ENCODE data around the gene AGER. TPM values are rescaled to one million over a fixed set of nuclear protein-coding genes. Genes with fewer than 3 reads are reported as not detected.

Gene AGER
- polyA plus RNA-seq, 1 of the 3 experiments (the other 2 are of a cell fraction) = 3.5 TPM

- no peak for DNase-seq
- Histone ChIP-seq H3F3A (replicated peaks; ENCODE audit: insufficient read depth) (no peaks in the 10 kb centered on the region), H3K36me3 (replicated peaks in 1 of 2; ENCODE audit: control insufficient read depth in 1 of 2, insufficient read depth in 2 of 2, low read length in 1 of 2) (no peaks in the 10 kb centered on the region), H3K4me1 (ENCODE audit: control insufficient read depth in 1 of 2, insufficient read depth in 2 of 2, low read depth in 1 of 2, low read length in 1 of 2) (no peaks in the 10 kb centered on the region), H3K4me3 (ENCODE audit: low read depth in 2 of 2, low read length in 1 of 2) (no peak within 1 kb of the TSS), H3K9me3 (no peaks in the 10 kb centered on the region), H3K79me2 (ENCODE audit: insufficient read depth) (no peaks in the 10 kb centered on the region), H3K27ac (ENCODE audit: low read depth in 2 of 2, low read length in 1 of 2) (no peak within 1 kb of the TSS), H3K4me2 (no peak within 1 kb of the TSS), H3K9ac (no peak within 1 kb of the TSS), H4K20me1 (ENCODE audit: insufficient read depth) (no peaks in the 10 kb centered on the region), H2AFZ (ENCODE audit: low read depth) (no peak within 1 kb of the TSS; the same call in 1 of the 2 replicates), H3K27me3 (ENCODE audit: insufficient read depth) (peaks cover 60% of the 10 kb centered on the region), H3K9me2 (no peaks in the 10 kb centered on the region)
- TF ChIP-seq POLR2AphosphoS5 (IDR thresholded peaks at IDR 0.05; ENCODE audit: low read depth, low read length) (no peak), CHD2 (IDR thresholded peaks at IDR 0.05; ENCODE audit: low read length, partially characterized antibody) (no peak), USF1 (IDR thresholded peaks at IDR 0.05; ENCODE audit: borderline replicate concordance, low read depth) (no peak), EZH2phosphoT487 (IDR thresholded peaks at IDR 0.05; ENCODE audit: borderline replicate concordance, low read depth) (no peak), FOXJ3 (CRISPR knock-in tag; IDR thresholded peaks at IDR 0.05) (no peak), JUND (IDR thresholded peaks at IDR 0.05) (no peak)
- TF ChIP-seq, protein P1, sequence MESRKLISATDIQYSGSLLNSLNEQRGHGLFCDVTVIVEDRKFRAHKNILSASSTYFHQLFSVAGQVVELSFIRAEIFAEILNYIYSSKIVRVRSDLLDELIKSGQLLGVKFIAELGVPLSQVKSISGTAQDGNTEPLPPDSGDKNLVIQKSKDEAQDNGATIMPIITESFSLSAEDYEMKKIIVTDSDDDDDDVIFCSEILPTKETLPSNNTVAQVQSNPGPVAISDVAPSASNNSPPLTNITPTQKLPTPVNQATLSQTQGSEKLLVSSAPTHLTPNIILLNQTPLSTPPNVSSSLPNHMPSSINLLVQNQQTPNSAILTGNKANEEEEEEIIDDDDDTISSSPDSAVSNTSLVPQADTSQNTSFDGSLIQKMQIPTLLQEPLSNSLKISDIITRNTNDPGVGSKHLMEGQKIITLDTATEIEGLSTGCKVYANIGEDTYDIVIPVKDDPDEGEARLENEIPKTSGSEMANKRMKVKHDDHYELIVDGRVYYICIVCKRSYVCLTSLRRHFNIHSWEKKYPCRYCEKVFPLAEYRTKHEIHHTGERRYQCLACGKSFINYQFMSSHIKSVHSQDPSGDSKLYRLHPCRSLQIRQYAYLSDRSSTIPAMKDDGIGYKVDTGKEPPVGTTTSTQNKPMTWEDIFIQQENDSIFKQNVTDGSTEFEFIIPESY (IDR thresholded peaks at IDR 0.05; ENCODE audit: borderline replicate concordance, low read depth) = no peak
- ChIA-PET CTCF (interaction anchor here (0.7 kb wide), 1 partner anchor 23 kb away, joined by 3 read pairs; no protein-coding TSS in a partner anchor), POLR2A (no interaction called here)
- 13% methylated on average over 19 of the region's 20 CpGs for WGBS (ENCODE audit: low lambda C conversion rate)
These were observed 39.5 kb upstream of the AGER start, which contains the start of gene NOTCH4 for GRCh38 chr6:32223258-32224235. Gene NOTCH4, minus strand, starts transcription at chr6:32224067. Its CDS starts 139 bp downstream, at chr6:32223928.

DNA sequence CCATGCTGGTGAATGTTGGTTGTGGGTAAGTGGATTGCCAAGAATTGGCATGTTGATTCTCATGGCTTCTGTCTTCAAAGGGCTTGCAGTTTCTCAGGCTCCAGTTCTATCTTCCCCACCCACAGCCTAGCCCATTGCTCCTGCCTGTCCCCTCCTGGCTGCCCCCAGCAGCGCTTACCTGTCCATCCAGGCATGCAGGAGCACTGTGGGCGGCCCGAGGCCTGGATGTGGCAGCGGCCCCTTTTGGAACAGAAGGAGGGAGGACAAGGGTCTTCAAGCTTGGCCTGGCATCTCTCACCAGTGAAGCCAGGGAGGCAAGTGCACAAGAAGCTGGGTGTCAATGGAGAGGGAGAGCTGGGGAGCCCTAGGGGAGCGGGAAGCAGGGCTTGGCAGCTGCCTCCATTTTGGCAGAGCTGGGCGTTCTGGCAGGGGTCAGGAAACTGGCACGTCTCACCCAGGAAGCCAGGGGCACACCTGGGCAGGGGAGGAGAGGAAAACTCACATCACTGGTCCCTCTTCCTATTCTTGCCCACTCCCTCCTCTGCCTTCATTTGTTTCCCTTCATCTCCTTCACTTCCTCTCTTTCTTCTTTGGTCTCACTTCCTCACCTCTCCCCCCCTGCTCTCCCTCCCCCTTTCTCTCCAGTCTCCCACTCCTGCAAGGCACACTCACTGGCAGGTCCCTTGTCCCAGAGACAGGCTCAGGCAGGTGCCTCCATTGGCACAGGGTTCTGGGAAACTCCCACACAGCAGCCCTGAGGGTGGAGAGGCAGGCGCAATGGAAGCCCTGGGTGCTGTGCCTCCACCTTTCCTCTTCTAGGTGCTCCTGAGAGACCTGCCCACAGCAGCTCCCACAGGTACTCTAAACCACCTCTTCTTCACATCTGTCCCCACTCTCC lies 38.5 kb upstream of the AGER start:
- Histone ChIP-seq H3K9me2 (no peaks in the 10 kb centered on the region), H3K9ac (no peak overlapping the region), H3K4me3 (ENCODE audit: low read depth in 2 of 2, low read length in 1 of 2) (no peak overlapping the region), H2AFZ (ENCODE audit: low read depth) (no peak overlapping the region), H3K27me3 (ENCODE audit: insufficient read depth) (peaks cover 69% of the 10 kb centered on the region), H3K79me2 (ENCODE audit: insufficient read depth) (no peaks in the 10 kb centered on the region), H3F3A (replicated peaks; ENCODE audit: insufficient read depth) (no peaks in the 10 kb centered on the region), H3K4me1 (ENCODE audit: control insufficient read depth in 1 of 2, insufficient read depth in 2 of 2, low read depth in 1 of 2, low read length in 1 of 2) (no peaks in the 10 kb centered on the region), H3K27ac (ENCODE audit: low read depth in 2 of 2, low read length in 1 of 2) (no peak overlapping the region), H3K9me3 (no peaks in the 10 kb centered on the region), H3K4me2 (no peak overlapping the region), H4K20me1 (ENCODE audit: insufficient read depth) (no peaks in the 10 kb centered on the region), H3K36me3 (replicated peaks in 1 of 2; ENCODE audit: control insufficient read depth in 1 of 2, insufficient read depth in 2 of 2, low read length in 1 of 2) (no peaks in the 10 kb centered on the region)
- POLR2A ChIA-PET = no interaction called here
- no peak for DNase-seq
- CTCF ChIA-PET = no interaction called here
- 28% methylated on average over 4 of the region's 8 CpGs for WGBS (ENCODE audit: low lambda C conversion rate)
- no peak for TF ChIP-seq FOXM1 (IDR thresholded peaks at IDR 0.05; ENCODE audit: low read depth)
- no peak for TF ChIP-seq USF1 (IDR thresholded peaks at IDR 0.05; ENCODE audit: borderline replicate concordance, low read depth)
- TF ChIP-seq MEF2A (IDR thresholded peaks at IDR 0.05; ENCODE audit: borderline replicate concordance, low read depth) = no peak
- TF ChIP-seq, protein P2, sequence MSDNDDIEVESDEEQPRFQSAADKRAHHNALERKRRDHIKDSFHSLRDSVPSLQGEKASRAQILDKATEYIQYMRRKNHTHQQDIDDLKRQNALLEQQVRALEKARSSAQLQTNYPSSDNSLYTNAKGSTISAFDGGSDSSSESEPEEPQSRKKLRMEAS (IDR thresholded peaks at IDR 0.05; ENCODE audit: low read depth) = no peak
- TF ChIP-seq GABPA (IDR thresholded peaks at IDR 0.05; ENCODE audit: low read depth) = no peak
- no peak for TF ChIP-seq EZH2phosphoT487 (IDR thresholded peaks at IDR 0.05; ENCODE audit: borderline replicate concordance, low read depth)
- no peak for TF ChIP-seq MXI1 (IDR thresholded peaks at IDR 0.05; ENCODE audit: low read depth, low read length)
- no peak for TF ChIP-seq YY1 (IDR thresholded peaks at IDR 0.05; ENCODE audit: low read depth)
- no peak for TF ChIP-seq RAD21 (IDR thresholded peaks at IDR 0.05; ENCODE audit: low read length)
- no peak for TF ChIP-seq ELF1 (IDR thresholded peaks at IDR 0.05)
- no peak for TF ChIP-seq GATA2 (CRISPR knock-in tag; IDR thresholded peaks at IDR 0.05)
- no peak for TF ChIP-seq SIN3A (IDR thresholded peaks at IDR 0.05; ENCODE audit: borderline replicate concordance, low read depth, low read length)
- no peak for TF ChIP-seq CHD2 (IDR thresholded peaks at IDR 0.05; ENCODE audit: low read length, partially characterized antibody)
- TF ChIP-seq NFIC (IDR thresholded peaks at IDR 0.05; ENCODE audit: borderline replicate concordance) = no peak
- TF ChIP-seq TAF1 (IDR thresholded peaks at IDR 0.05; ENCODE audit: borderline replicate concordance, low read depth, low read length) = no peak
- no peak for TF ChIP-seq TCF12 (IDR thresholded peaks at IDR 0.05)
- TF ChIP-seq RFX5 (IDR thresholded peaks at IDR 0.05; ENCODE audit: low read length) = no peak
